Iris pigment epithelial cell (primary cell): ENCODE data around the gene PPP1CB.
"Not testable (repeated sequence)": the region's sequence is repeated elsewhere in the genome, so short reads cannot be mapped to it uniquely, and the experiment has no call there.

Experiments
- DNase-seq: peaks from one replicate; pipeline ENCODE4 v3.0.0-alpha.2; 2011; ENCODE audit warnings: low read depth

PPP1CB gene

GRCh38 chr2:28779001-28779400, 27.4 kb downstream of the PPP1CB start:
- DNase-seq, result no peak

- no peak for DNase-seq
Measured at GRCh38 chr2:28780496-28780895, 28.9 kb downstream of the PPP1CB start.

- DNase-seq, result no peak
Measured at GRCh38 chr2:28782423-28782822, 30.8 kb downstream of the PPP1CB start.

GRCh38 chr2:28784570-28784969, 32.9 kb downstream of the PPP1CB start:
- DNase-seq, result not testable (repeated sequence)

DNA sequence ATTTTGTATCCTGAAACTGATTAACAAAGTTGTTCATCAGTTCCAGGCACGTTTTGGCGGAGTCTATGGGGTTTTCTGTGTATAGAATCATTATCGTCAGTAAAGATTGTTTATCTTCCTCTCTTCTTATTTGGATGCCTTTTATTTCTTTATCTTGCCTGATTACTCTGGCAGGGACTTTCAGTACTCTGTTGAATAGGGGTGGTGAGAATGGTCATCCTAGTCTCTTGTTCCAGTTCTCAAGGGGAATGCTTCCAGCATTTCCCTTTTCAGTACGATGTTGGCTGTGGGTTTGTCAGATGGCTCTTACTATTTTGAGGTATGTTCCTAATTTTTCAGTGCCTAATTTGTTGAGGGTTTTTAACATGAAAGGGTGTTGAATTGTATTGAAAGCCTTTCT, 45.0 kb downstream of the PPP1CB start:
- no peak for DNase-seq

DNA sequence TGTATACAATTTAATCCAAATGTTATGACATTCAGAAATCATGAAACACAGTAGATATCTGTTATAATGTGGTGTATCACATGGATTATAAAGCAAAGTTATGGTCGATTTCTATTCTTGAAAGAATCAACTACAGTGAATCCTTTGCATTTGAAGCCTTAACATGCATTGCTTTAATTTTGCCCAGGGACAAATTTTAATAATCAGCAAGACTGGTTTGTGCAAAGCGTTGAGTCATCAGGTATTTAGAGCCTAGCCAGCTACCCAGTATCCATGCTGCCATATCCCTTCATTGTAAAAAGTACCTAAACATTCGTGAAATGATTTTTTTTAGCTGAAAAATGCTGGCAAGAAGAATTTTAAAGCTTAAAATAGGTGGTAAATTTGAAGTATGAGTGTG, 50.1 kb downstream of the PPP1CB start:
- DNase-seq, result peak; percentile 71

DNA sequence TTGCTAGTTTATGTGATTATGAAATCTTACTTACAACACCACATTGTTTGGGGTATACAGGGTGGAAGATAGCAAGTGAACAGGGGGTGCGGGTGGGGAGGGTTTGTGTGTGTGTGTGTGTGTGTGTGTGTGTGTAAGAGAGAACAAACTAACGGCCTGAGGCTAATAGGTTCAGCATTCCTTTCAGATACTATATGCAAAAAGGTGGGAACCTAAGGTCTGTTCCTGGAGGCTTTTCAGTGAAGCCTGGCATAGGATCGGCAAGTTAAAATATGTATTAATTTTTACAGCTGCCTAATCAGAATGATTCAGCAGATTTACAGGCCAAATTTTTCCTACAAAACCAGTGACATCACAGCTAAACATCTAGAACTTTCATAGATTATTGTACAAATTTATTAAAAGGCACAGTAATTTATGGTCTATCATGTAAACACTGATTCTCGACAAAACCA, 51.4 kb downstream of the PPP1CB start:
- peak; percentile 78 for DNase-seq

DNA sequence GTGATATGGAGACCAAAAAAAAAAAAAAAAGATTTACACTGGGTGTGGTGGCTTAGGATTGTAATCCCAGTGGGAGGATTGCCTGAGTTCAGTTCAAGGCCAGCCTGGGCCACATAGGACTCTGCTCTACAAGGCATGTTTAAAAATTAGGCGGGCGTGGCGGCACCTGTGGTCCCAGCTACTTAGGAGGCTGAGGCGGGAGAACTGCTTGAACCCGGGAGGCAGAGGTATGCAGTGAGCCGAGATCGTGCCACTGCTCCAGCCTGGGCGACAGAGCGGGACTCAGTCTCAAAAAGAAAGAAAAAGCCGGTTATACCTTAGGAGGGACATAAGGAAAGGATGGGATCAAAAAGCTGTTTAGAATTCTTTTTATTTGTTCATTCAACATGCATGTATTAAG, 58.3 kb downstream of the PPP1CB start:
- no peak for DNase-seq

DNA sequence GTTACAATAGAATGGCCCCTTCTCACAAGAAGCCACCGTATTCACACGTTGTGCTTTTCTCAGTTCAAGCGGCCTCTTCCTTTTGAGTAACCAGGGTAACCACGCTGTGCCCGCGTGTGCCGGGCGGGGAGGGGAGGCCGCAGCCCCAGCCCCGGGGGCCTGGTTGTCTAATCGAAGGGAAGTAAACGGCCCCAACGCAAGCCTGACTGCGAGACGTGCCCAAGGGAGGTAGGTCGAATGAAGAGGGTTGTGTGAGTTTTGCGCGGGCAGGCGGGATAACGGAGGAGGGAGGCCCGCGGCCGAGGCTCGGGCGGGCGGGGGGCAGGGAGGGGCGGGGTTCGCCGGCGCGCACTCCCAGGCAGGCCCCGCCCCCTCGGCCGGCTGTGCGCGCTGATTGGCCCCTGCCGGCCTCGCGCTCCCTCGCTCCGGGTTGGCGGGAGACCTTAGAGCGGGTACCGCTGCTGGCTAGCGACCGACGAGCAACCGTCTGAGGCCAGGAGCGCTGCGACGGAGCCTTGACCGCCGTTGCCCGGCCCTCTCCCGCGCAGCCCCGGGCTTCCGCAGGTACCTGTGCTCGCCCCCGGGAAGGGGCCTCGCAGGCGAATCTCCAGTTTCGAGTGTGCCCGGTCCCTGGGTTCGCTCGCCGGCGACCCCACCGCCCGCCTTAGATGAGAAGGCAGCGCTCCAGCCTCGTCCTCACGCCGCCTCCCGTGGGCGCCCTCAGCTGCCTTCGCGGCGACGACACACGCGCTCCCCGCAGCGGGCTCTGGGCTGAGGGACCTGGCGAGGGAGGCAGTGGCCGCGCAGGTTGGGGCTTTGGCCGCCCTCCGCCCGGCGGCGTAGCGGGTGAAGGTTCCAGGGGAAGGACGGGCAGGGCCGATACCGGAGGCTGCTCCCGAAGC, 59.0 kb downstream of the PPP1CB start, which contains the start of gene SPDYA:
TSS of gene SPDYA (plus strand) at position 451 of the 902 bp plus-strand sequence. CDS start 5,181 bp downstream, outside the sequence.
- peak; percentile 76 for DNase-seq

DNA sequence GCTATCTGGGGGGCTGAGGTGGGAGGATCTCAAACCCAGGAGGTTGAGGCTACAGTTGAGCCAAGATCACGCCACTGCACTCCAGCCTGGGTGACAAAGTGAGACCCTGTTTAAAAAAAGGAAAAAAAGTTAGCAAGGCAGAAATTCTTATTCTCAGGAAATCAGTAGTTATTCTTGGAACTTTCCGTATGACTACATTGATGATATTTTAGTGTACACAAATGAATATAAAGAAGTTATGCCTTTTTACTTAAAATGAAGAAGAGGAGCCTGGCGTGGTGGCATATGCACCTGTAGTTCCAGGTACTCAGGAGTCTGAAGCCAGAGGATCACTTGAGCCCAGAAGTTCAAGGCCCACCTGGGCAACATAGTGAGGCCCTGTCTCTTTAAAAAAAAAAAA, 66.4 kb downstream of the PPP1CB start:
- DNase-seq, result no peak

DNA sequence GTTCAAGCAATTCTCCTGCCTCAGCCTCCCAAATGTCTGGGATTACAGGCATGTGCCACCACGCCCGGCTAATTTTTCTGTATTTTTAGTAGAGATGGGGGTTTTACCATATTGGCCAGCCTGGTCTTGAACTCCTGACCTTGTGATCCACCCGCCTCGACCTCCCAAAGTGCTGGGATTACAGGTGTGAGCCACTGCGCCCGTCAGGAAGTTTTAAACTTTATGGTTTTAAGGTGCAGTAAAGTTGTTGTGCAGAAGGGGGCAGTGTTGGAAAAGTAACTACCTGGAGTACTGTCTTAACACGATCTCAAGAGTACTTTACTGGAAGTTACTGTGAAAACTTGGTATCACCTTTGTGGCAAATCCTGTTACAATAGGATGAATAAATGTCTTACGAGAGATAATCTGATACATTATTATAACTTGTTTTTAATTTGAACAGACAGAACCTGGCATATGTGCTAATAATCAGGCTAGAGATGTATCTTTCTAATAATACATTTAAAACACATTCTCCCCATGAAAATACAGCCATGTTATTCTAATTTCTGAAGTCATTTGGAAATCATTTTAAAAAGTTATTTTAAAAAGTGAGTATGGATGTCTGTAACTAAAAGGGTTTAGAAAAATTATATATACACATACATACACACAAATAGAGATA, 69.8 kb downstream of the PPP1CB start:
- peak; percentile 57 for DNase-seq

- no peak for DNase-seq
Measured at GRCh38 chr2:28822036-28822435, 70.4 kb downstream of the PPP1CB start.

DNA sequence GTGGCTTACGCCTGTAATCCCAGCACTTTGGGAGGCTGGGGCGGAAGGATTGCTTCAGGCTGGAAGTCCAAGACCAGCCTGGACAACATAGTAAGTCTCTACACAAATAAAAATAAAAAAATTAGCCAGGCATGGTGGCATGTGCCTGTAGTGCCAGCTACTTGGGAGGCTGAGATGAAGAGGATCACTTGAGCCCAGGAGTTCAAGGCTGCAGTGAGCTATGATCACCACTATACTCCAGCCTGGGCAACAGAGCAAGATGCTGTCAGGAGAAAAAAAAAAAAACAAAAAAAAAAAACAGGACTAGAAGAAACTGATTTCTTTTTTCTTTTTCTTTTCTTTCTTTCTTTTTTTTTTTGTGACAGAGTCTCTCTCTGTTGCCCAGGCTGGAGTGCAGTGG, 72.6 kb downstream of the PPP1CB start:
- DNase-seq, result no peak

DNA sequence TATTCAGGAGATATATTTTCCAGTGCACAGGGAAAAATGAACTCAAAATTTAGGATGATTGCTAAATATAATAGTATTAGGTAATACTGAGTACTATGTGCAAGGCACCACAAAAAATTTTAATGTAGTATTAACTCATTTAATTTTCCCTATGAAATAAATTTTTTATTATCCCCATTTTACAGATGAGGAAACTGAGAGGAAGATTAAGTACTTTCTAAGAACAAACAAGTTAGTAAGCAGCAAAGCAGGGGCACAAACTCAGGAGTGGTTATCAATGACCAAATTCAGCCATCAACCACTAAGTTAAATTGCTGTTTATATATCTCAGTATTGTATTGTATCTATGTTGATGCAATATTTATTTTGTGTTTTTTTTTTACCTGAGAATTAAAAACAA, 73.2 kb downstream of the PPP1CB start:
- no peak for DNase-seq

DNA sequence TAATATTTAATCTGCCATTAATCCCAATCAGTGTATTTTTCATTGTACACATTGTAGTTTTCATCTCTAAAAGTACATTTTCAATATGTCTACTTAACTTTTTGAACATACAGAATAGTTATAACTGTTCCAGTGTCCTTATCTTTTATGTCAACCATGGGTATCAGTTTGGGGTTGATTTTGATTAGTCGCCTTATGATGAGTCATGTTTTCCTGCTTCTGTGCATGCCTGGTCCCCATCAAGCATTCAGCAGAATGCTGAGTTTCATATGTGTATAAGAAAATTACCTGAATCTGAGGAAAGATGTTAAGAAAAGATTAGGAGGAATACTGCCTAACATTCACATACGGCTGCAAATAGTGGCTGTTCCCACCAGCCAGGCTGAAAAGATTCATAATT, 76.8 kb downstream of the PPP1CB start:
- DNase-seq, result peak; percentile 39

DNA sequence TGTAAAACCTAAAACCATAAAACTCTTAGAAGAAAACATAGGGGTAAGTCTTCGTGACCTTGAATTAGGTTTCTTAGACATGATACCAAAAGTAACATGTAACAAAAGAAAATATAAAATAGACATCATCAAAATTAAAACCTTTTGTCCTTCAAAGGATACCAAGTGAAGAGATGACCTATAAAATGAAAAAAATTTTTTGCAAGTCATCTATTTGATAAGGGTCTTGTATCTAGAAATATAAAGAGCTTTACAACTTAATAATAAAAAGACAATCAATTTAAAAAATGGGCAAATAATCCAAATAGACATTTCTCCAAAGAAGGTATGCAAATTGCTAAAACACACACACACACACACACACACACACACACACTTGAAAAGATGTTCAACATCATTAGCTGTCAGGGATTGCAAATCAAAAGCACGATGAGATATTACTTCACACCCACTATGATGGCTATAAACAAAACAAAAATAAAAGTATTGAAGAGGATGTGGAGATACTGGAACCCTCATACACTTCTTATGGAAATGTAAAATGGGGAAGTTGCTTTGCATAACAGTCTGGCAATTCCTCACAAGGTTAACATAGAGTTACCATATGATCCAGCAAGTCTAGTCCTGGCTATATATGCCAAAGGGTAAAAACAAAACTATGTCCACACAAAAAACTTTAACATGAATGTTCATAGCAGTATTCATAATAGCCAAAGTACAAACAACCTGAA, 82.3 kb downstream of the PPP1CB start:
- no peak for DNase-seq

DNA sequence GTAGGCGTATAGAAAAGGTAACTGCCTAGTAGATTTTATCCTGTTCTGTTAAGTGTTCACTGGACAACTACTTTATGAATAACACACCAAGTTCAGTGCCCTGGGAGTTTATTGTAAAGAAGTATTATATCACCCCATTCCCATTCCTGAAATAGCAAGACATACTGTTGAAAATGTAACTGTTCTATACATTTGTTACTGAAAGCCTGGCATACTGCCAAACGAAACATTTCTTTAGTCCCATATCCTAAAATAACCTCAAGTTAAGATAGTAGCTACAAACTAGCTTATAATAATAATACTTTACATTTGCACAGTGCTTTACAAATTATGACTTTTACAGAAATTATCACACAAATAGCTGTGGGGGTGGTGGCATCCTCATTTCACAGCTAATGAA, 84.2 kb downstream of the PPP1CB start:
- DNase-seq, result no peak

DNA sequence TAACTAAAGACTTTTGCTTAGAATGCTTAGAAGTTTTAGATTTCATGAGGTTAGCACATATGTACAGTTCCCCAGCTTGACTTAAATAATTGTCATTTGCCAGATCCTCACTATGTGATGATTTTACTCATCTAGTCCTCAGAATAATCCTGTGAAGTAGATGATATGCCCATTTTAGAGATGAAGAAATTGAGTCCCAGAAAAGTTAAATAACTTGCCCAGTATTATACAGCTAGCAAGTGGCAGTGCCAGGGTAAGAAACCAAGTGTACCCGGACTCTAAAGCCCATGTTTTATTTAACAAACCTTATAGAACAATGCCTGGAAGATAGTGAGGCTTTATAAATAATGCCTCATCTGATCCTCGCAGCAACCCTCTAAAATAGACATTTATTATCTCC, 87.3 kb downstream of the PPP1CB start:
- no peak for DNase-seq

DNA sequence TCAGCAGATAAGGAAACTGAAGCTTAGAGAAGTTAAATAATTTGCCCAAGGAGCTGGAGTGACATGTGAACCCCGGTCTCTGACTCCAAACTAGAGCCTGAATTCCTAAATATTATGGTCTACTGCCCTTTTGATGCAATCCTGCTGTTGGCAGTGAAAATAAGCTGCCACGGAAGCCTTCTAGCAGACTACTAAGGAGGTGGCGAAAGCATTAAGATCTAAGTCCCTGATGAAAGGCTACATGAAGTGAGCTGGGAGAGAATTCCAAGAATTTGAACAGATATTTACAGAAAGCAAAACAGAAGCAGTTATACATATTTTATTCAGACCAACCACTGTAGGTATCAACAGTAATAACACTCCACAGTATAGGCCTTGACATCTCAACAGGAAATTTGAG, 90.4 kb downstream of the PPP1CB start:
- peak; percentile 31 for DNase-seq
